Measurements from ENCODE around the gene ALPL. TPM values are rescaled to one million over a fixed set of nuclear protein-coding genes. Genes with fewer than 3 reads are reported as not detected.

Gene ALPL
- total and polyA plus RNA-seq, 2 of the 4 experiments (the other 2 are of a cell fraction) = 0.54 to 2.2 TPM

- ATAC-seq (ENCODE audit: low read depth) = peak; percentile 23
- TF ChIP-seq RFX5 (IDR thresholded peaks at IDR 0.05; ENCODE audit: low read depth, low read length) (no peak), SMC3 (IDR thresholded peaks at IDR 0.05; ENCODE audit: low read depth, low read length) (no peak), RAD21 (IDR thresholded peaks at IDR 0.05; ENCODE audit: low read length) (no peak), MXI1 (IDR thresholded peaks at IDR 0.05; ENCODE audit: borderline replicate concordance, low read depth, low read length) (no peak), FOS (IDR thresholded peaks at IDR 0.05; ENCODE audit: low read depth, low read length) (no peak), MAFK (IDR thresholded peaks at IDR 0.05; ENCODE audit: low read depth, low read length) (no peak)
- TF ChIP-seq, protein P1, sequence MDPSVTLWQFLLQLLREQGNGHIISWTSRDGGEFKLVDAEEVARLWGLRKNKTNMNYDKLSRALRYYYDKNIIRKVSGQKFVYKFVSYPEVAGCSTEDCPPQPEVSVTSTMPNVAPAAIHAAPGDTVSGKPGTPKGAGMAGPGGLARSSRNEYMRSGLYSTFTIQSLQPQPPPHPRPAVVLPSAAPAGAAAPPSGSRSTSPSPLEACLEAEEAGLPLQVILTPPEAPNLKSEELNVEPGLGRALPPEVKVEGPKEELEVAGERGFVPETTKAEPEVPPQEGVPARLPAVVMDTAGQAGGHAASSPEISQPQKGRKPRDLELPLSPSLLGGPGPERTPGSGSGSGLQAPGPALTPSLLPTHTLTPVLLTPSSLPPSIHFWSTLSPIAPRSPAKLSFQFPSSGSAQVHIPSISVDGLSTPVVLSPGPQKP (IDR thresholded peaks at IDR 0.05; ENCODE audit: borderline replicate concordance, low read depth, low read length) = no peak
- no peak overlapping the region for H2BK120ac ChIP-seq (ENCODE audit: low read depth, low read length)
- H3K27me3 ChIP-seq (ENCODE audit: control insufficient read depth, insufficient read depth, low read length) = peaks cover 78% of the 10 kb centered on the region
- no peak overlapping the region for H2BK15ac ChIP-seq (ENCODE audit: low read depth, low read length)
- no peak overlapping the region for H4K8ac ChIP-seq (ENCODE audit: low read depth in 2 of 2, low read length in 2 of 2)
- H4K91ac ChIP-seq (ENCODE audit: insufficient read depth, low read depth, low read length) = no peak overlapping the region
- BruUV-seq (replicated peaks) = no TSS peak
- dilution Hi-C loops (cut with HindIII; ENCODE audit: low sequenced_read_pairs, unreplicated experiment) (no loop called here), in situ Hi-C loops (cut with MboI; ENCODE audit: low sequenced_read_pairs) (no loop called here), intact Hi-C loops (cut with micrococcal nuclease) (no loop called here)
- no peak overlapping the region for H3K9ac ChIP-seq (ENCODE audit: low read depth, low read length)
- POLR2A ChIA-PET (ENCODE audit: unreplicated experiment) = no interaction called here
- H2AFZ ChIP-seq (replicated peaks; ENCODE audit: low read length, poor library complexity) = peak overlapping the region; percentile 43
- H3K36me3 ChIP-seq (ENCODE audit: control insufficient read depth, insufficient read depth, low read length) = no peaks in the 10 kb centered on the region
- H3K9me3 ChIP-seq (ENCODE audit: control insufficient read depth, insufficient read depth, low read length) = no peaks in the 10 kb centered on the region
- no peak overlapping the region for H4K5ac ChIP-seq (ENCODE audit: low read depth, low read length)
- H3K4ac ChIP-seq (ENCODE audit: low read depth, low read length) = no peak overlapping the region
- H3K56ac ChIP-seq (ENCODE audit: extremely low read depth, insufficient read depth, low read length) = no peak overlapping the region
- H2BK5ac ChIP-seq (ENCODE audit: low read depth, low read length, poor library complexity, severe bottlenecking) = no peak overlapping the region
- no peak overlapping the region for H2AK5ac ChIP-seq (ENCODE audit: low read depth, low read length)
- H2AK9ac ChIP-seq (replicated peaks; ENCODE audit: low read depth, low read length, poor library complexity) = no peak overlapping the region
- no peak overlapping the region for H3K4me2 ChIP-seq (ENCODE audit: low read depth, low read length)
- H3K27ac ChIP-seq (ENCODE audit: insufficient read depth, low read length) = no peak overlapping the region
- H3K9me1 ChIP-seq (ENCODE audit: insufficient read depth, low read length) = 0 out of 2 replicates have a peak, but pooled peaks cover 3% of the 10 kb centered on the region
- H4K20me1 ChIP-seq (ENCODE audit: insufficient read depth, low read length) = no peaks in the 10 kb centered on the region
- no peak overlapping the region for H3K18ac ChIP-seq (ENCODE audit: low read depth, low read length)
- no peak for DNase-seq
- H3K23ac ChIP-seq (ENCODE audit: low read depth, low read length) = no peak overlapping the region
- no peak overlapping the region for H2BK20ac ChIP-seq (ENCODE audit: low read depth, low read length)
- CTCF ChIA-PET = no interaction called here
- 30% methylated on average over 17 of the region's 39 CpGs; no CpG with 5 or more reads in 1 of the 2 experiments for WGBS, 2 experiments (ENCODE audit: extremely low coverage in 2 of 2, insufficient read length in 1 of 2)
- H3K79me1 ChIP-seq (ENCODE audit: low read depth in 1 of 2, low read length in 2 of 2) = no peaks in the 10 kb centered on the region
- H3K4me1 ChIP-seq (ENCODE audit: control insufficient read depth, insufficient read depth, low read length) = no peaks in the 10 kb centered on the region; the same call in 1 of the 2 replicates
- H3K14ac ChIP-seq (replicated peaks; ENCODE audit: low read depth, low read length) = no peak overlapping the region
- no peak overlapping the region for H3K4me3 ChIP-seq (ENCODE audit: insufficient read depth, low read depth, low read length)
These were observed 112.7 kb downstream of the ALPL start for GRCh38 chr1:21621761-21622436.

Measured in IMR-90 (cell line).